Activated T-helper 2 cell treated with anti-CD3 and anti-CD28 coated beads, Interferon-gamma antibody, Interleukin-2, Interleukin-4, amounts not matched to agents 10 μg/mL and 5 μg/mL and 100 μg/mL, durations not matched to agents 14 hours and 24 hours and 36 hours (primary cell): ENCODE results near the gene CD300LF. TPM values are rescaled to one million over a fixed set of nuclear protein-coding genes. Genes with fewer than 3 reads are reported as not detected.

Experiments
- DNase-seq: peaks from one replicate; pipeline ENCODE4 v3.0.0; 2021; ENCODE audit warnings: low spot score
- H3K27ac Mint-ChIP-seq: one replicate; pipeline ENCODE4 v1.8.0; 2021; ENCODE audit warnings: mixed read lengths
- H3K27me3 Mint-ChIP-seq: one replicate; pipeline ENCODE4 v1.8.0; 2021; ENCODE audit warnings: low read depth, mixed read lengths
- H3K36me3 Mint-ChIP-seq: one replicate; pipeline ENCODE4 v1.8.0; 2021; ENCODE audit warnings: low read depth, mixed read lengths
- H3K4me1 Mint-ChIP-seq: one replicate; pipeline ENCODE4 v1.8.0; 2021; ENCODE audit warnings: low read depth, mixed read lengths
- H3K4me3 Mint-ChIP-seq: one replicate; pipeline ENCODE4 v1.8.0; 2021; ENCODE audit warnings: low read depth, mild to moderate bottlenecking, moderate library complexity, mixed read lengths
- H3K9me3 Mint-ChIP-seq: one replicate; pipeline ENCODE4 v1.8.0; 2021; ENCODE audit warnings: mixed read lengths
- intact Hi-C: fragments of 100-400 bp; cut with micrococcal nuclease; formaldehyde crosslinking; loops from one replicate; pipeline ENCODE4 v1.15.1; 2023
- total RNA-seq: library from RNA; stranded (reverse); gene quantifications from 2 replicates; pipeline ENCODE4 v1.2.3, GENCODE V29; 2022

CD300LF gene
- total RNA-seq, 1 donor from 2014 or later, result not detected

DNA sequence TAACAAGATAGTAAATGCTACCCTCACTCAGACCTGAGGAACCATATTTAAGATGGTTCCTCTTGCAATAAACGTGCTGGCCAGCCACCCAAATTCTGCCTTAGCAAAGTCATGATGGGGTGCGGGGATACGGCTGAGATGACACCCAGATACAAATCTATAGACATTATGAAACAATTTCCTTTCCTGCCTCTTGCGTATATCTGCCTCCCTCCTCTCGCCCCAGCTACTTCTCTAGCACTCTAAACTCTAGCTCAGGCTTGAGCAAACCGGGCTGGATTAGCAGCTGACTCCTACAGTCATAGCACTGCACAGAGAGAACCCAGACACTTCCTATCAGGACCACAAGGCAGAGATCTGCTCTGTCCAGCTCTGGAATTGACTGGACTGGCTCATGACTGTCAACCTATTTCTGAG is 22.3 kb downstream of the CD300LF start:
- Mint-ChIP-seq H3K27ac (no peak overlapping the region), H3K4me1 (peaks cover 18% of the 10 kb centered on the region), H3K27me3 (peaks cover 15% of the 10 kb centered on the region), H3K36me3 (no peaks in the 10 kb centered on the region), H3K4me3 (no peak overlapping the region), H3K9me3 (peaks cover 4% of the 10 kb centered on the region)
- intact Hi-C loops, result no loop called here
- no peak for DNase-seq

DNA sequence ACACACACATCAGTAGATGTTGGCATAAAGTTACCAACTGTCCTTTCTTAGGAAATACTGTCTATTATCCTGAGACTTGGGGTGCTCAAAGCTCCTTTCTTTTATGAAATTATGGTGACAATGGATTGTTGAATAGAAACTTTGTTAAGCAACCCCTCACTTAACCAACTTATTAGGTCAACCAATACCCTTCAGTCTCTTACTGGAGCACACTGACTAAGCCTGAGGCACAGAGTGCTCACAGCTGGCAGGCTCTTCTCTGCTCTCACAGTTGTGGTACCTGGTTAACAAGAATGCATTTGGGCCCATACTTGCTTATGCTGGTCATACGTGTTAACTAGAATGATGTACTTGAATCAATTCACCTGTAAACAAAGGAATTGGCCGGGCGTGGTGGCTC is 24.8 kb downstream of the CD300LF start:
- Mint-ChIP-seq H3K27ac (no peak overlapping the region), H3K9me3 (no peaks in the 10 kb centered on the region), H3K4me1 (peaks cover 18% of the 10 kb centered on the region), H3K27me3 (peaks cover 18% of the 10 kb centered on the region), H3K36me3 (no peaks in the 10 kb centered on the region), H3K4me3 (no peak overlapping the region)
- DNase-seq, result no peak
- intact Hi-C loops, result no loop called here

DNA sequence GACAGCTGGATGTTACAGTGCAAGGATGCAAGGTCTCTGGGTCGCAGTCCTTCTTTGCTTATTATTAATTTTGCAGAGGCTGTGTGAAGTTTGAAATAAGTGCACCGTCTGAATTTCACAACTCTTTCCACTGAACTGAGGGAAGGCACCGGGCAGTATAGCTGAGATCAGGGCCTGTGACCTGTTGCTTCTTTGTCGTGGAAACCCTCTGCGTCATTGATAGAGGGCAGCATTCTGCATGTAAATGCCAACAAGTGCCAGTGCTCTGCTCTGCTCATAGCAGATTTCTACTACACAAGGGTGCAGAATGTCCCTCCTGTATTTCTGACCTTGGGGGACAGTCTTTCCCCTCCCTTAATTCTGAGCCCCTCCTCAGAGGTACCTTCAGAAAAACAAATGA is 26.0 kb downstream of the CD300LF start:
- no peak overlapping the region for H3K4me3 Mint-ChIP-seq
- H3K27me3 Mint-ChIP-seq, result peaks cover 16% of the 10 kb centered on the region
- peaks cover 18% of the 10 kb centered on the region for H3K4me1 Mint-ChIP-seq
- H3K27ac Mint-ChIP-seq, result no peak overlapping the region
- H3K36me3 Mint-ChIP-seq, result no peaks in the 10 kb centered on the region
- H3K9me3 Mint-ChIP-seq, result no peaks in the 10 kb centered on the region
- DNase-seq, result no peak
- intact Hi-C loops, result no loop called here

DNA sequence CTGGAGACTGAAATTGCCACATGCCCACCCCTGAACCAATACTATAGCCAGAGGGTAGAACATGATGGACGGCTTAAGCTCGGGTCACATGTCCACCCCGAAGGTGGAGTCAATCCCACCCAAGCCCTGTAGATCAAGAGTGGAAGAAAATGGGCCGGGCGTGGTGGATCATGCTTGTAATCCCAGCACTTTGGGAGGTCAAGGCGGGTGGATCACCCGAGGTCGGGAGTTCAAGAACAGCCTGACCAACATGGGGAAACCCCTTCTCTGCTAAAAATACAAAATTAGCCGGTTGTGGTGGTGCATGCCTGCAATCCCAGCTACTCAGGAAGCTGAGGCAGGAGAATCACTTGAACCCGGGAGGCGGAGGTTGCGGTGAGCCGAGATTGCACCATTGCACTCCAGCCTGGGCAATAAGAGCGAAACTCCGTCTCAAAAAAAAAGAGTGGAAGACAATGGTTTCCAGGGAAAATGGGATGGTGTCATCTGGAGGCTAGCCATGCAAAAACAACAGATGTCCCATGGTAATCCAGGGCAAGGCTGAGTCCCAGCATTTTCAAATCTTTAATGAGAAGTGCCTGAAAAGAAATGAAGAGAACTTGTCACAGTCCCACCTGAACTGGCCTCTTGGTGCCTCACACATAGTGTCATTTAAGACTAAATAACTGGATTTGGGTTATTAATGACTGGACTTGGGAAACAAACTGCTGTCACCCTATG is 30.1 kb downstream of the CD300LF start:
- DNase-seq, result no peak
- Mint-ChIP-seq H3K27ac (no peak overlapping the region), H3K9me3 (no peaks in the 10 kb centered on the region), H3K4me1 (peaks cover 5% of the 10 kb centered on the region), H3K36me3 (no peaks in the 10 kb centered on the region), H3K27me3 (peaks cover 36% of the 10 kb centered on the region), H3K4me3 (no peak overlapping the region)
- intact Hi-C loops, result no loop called here

DNA sequence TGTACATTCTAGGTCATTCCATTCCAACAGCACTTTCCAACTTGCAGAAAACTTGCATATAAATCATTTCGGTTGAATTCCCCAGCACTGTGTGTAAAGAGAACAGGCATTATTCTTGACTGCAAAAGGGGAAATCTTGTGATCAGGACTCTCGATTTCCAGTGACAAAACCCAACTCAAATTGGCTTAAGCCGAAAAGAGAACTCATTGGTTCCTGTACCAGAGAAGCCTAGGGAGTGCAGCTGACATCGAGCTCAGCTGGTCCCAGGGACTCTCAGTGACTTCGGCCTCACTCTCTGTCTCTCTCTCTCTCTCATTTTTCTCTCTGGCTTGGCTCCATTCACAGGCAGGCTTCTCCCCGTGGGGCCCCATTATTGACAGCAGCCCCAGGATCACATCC is 30.7 kb downstream of the CD300LF start:
- intact Hi-C loops, result no loop called here
- no peak overlapping the region for H3K4me3 Mint-ChIP-seq
- H3K4me1 Mint-ChIP-seq, result peaks cover 7% of the 10 kb centered on the region
- no peaks in the 10 kb centered on the region for H3K9me3 Mint-ChIP-seq
- DNase-seq, result no peak
- no peaks in the 10 kb centered on the region for H3K36me3 Mint-ChIP-seq
- no peak overlapping the region for H3K27ac Mint-ChIP-seq
- H3K27me3 Mint-ChIP-seq, result peaks cover 39% of the 10 kb centered on the region

DNA sequence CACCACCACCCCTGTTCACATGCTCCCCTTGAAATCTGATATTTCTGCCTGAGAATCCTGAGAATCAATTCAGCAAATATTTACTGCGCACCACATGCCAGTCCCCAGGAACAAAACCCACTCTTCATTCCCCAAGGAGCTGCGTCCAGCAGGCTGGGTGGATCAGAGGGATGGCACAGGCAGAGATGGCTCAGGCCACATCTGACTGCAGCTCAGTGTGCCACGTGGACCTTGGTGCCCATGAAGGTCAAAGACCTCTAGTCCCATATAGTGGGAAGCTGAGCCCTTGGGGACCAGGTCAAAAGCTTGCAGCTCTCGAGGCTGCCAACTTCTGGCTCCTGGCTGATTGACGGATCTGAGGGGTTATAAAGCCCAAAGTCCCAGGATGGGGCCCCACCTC is 31.8 kb downstream of the CD300LF start:
- no peak overlapping the region for H3K4me3 Mint-ChIP-seq
- H3K27me3 Mint-ChIP-seq, result peaks cover 41% of the 10 kb centered on the region
- H3K27ac Mint-ChIP-seq, result no peak overlapping the region
- DNase-seq, result no peak
- H3K4me1 Mint-ChIP-seq, result peaks cover 7% of the 10 kb centered on the region
- intact Hi-C loops, result no loop called here
- no peaks in the 10 kb centered on the region for H3K36me3 Mint-ChIP-seq
- H3K9me3 Mint-ChIP-seq, result no peaks in the 10 kb centered on the region

DNA sequence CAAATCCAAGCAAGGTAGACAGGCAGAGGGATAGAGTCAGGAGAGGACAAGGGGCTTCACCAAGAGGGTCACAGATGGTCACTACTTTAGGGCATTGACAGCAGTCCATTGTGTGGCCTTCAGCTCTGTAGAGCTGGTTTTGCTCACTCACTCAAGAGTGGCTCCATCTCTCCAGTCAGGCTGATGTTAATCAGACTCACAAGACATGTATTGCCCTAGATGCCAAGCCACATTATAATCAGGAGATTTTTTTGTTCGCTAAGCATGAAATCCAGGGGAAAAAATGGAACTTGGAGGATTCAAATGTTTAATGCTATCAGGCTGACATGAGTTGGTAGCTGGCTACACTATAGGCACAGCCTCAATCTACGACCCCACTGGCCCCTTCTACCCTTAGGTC is 32.5 kb downstream of the CD300LF start:
- no peak for DNase-seq
- Mint-ChIP-seq H3K4me3 (no peak overlapping the region), H3K27me3 (peaks cover 39% of the 10 kb centered on the region), H3K27ac (no peak overlapping the region), H3K4me1 (peaks cover 7% of the 10 kb centered on the region), H3K9me3 (no peaks in the 10 kb centered on the region), H3K36me3 (no peaks in the 10 kb centered on the region)
- intact Hi-C loops, result no loop called here

- peaks cover 7% of the 10 kb centered on the region for H3K4me1 Mint-ChIP-seq
- intact Hi-C loops, result no loop called here
Observed at GRCh38 chr17:74679374-74679773, 33.3 kb downstream of the CD300LF start.

DNA sequence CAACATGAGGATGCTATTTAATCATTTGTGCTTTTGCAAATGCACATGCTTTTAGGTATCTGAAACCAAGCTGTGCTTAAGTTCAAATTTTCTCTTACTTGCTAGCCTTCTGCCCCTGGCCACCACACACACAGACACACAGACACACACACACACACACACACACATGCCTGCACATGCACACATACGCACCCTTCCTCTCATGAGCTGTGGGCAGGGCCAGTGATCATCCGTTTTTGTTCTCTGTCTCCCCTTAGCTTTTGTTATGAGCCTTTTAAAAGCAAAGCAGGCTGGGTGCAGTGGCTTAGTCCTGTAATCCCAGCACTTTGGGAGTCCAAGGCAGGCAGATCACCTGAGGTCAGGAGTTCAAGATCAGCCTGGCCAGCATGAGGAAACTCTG is 34.2 kb downstream of the CD300LF start:
- no peak overlapping the region for H3K27ac Mint-ChIP-seq
- peaks cover 7% of the 10 kb centered on the region for H3K4me1 Mint-ChIP-seq
- DNase-seq, result no peak
- H3K9me3 Mint-ChIP-seq, result no peaks in the 10 kb centered on the region
- peaks cover 40% of the 10 kb centered on the region for H3K27me3 Mint-ChIP-seq
- H3K4me3 Mint-ChIP-seq, result no peak overlapping the region
- intact Hi-C loops, result no loop called here
- no peaks in the 10 kb centered on the region for H3K36me3 Mint-ChIP-seq

More at GRCh38 chr17:74679374-74679773, 33.3 kb downstream of the CD300LF start:
- no peak overlapping the region for H3K27ac Mint-ChIP-seq
- no peak for DNase-seq
- no peaks in the 10 kb centered on the region for H3K9me3 Mint-ChIP-seq
- no peak overlapping the region for H3K4me3 Mint-ChIP-seq
- H3K36me3 Mint-ChIP-seq, result no peaks in the 10 kb centered on the region
- peaks cover 42% of the 10 kb centered on the region for H3K27me3 Mint-ChIP-seq

GRCh38 chr17:74677558-74678466 is 34.9 kb downstream of the CD300LF start:
- intact Hi-C loops, result no loop called here
- H3K9me3 Mint-ChIP-seq, result no peaks in the 10 kb centered on the region
- H3K36me3 Mint-ChIP-seq, result no peaks in the 10 kb centered on the region
- peaks cover 45% of the 10 kb centered on the region for H3K27me3 Mint-ChIP-seq
- DNase-seq, result no peak
- no peak overlapping the region for H3K4me3 Mint-ChIP-seq
- no peak overlapping the region for H3K27ac Mint-ChIP-seq
- peaks cover 7% of the 10 kb centered on the region for H3K4me1 Mint-ChIP-seq

- peak; percentile 73 for DNase-seq
- Mint-ChIP-seq H3K27me3 (peaks cover 55% of the 10 kb centered on the region), H3K36me3 (no peaks in the 10 kb centered on the region), H3K4me1 (no peaks in the 10 kb centered on the region), H3K27ac (no peak overlapping the region), H3K4me3 (no peak overlapping the region), H3K9me3 (no peaks in the 10 kb centered on the region)
- intact Hi-C loops, result no loop called here
Observed at GRCh38 chr17:74671031-74671771, 41.5 kb downstream of the CD300LF start.

GRCh38 chr17:74670329-74670728 is 42.4 kb downstream of the CD300LF start:
- H3K27me3 Mint-ChIP-seq, result peaks cover 54% of the 10 kb centered on the region
- H3K27ac Mint-ChIP-seq, result no peak overlapping the region
- no peaks in the 10 kb centered on the region for H3K36me3 Mint-ChIP-seq
- H3K4me3 Mint-ChIP-seq, result no peak overlapping the region
- intact Hi-C loops, result no loop called here
- no peaks in the 10 kb centered on the region for H3K4me1 Mint-ChIP-seq
- no peak for DNase-seq
- no peaks in the 10 kb centered on the region for H3K9me3 Mint-ChIP-seq
